Mononuclear cell (primary cell): ENCODE results near the gene CHRNB1. TPM values are rescaled to one million over a fixed set of nuclear protein-coding genes. Genes with fewer than 3 reads are reported as not detected.

Experiments used
- H3K27me3 ChIP-seq: 2 replicates; pipeline ENCODE4 v1.6.0; 2011; ENCODE audit warnings: low read length, control low read depth; ENCODE audit not compliant: insufficient read depth
- H3K4me1 ChIP-seq: 2 replicates; pipeline ENCODE4 v1.5.1; 2011; ENCODE audit warnings: mild to moderate bottlenecking, low read length, control low read depth; ENCODE audit not compliant: insufficient read depth
- H3K4me3 ChIP-seq: 2 replicates; pipeline ENCODE4 v1.5.1; 2011; ENCODE audit warnings: mild to moderate bottlenecking, low read length, moderate library complexity
- H3K9me3 ChIP-seq: 2 replicates; pipeline ENCODE4 v1.5.1; 2011; ENCODE audit warnings: low read depth, mild to moderate bottlenecking, control low read depth, low read length
- total RNA-seq: library from RNA; depleted of rRNA; stranded (reverse); fragments of >200 nt; gene quantifications from one replicate; pipeline ENCODE4 v1.2.3, GENCODE V29; 2012

Gene CHRNB1, protein sequence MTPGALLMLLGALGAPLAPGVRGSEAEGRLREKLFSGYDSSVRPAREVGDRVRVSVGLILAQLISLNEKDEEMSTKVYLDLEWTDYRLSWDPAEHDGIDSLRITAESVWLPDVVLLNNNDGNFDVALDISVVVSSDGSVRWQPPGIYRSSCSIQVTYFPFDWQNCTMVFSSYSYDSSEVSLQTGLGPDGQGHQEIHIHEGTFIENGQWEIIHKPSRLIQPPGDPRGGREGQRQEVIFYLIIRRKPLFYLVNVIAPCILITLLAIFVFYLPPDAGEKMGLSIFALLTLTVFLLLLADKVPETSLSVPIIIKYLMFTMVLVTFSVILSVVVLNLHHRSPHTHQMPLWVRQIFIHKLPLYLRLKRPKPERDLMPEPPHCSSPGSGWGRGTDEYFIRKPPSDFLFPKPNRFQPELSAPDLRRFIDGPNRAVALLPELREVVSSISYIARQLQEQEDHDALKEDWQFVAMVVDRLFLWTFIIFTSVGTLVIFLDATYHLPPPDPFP
- 3.3 TPM for total RNA-seq

DNA sequence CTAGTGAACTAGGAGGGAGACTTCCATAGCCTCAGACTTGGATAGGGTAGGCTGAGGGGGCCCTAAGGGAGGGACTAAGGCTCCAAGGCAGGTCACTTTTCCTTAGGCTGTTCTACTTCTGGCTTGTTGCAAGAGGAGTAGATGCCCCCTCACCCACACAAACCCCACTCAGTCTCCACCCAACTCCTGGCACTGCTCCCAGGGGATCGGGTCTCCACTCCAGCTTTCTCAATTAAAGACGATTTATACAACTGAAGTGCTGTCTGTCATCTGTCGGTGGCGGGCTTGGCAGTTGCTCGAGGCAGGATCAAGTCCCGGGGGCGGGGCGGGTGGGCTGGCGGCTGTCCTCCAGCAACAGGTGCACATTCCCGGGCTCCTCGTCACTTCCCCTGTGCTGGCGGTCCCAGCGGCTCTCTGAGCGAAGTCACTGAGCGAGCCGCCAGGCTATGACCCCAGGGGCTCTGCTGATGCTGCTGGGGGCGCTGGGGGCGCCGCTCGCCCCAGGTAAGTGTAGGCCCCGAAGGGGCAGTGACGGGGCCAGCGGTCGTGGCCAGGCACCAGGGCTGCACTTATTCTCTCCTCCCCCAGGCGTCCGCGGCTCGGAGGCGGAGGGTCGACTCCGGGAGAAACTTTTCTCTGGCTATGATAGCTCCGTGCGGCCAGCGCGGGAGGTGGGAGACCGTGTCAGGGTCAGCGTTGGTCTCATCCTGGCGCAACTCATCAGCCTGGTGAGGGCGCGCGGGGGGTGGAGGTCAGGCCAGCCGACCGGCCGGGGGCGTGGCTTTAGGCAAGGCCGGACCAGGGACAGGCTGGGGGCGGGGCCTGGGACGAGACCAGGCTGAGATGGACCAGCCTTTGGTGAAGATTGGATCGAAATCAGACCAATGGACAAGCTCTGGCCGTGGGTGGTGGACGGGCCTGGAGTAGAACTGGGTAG is at the start of gene CHRNB1:
Gene CHRNB1 (plus strand): TSS at position 380 of the 937 bp plus-strand sequence. CDS start 67 bp downstream, at position 447.
- H3K4me1 ChIP-seq = peaks cover 34% of the 10 kb centered on the region
- H3K27me3 ChIP-seq = peaks cover 62% of the 10 kb centered on the region
- no peak within 1 kb of the TSS for H3K4me3 ChIP-seq
- no peaks in the 10 kb centered on the region for H3K9me3 ChIP-seq

DNA sequence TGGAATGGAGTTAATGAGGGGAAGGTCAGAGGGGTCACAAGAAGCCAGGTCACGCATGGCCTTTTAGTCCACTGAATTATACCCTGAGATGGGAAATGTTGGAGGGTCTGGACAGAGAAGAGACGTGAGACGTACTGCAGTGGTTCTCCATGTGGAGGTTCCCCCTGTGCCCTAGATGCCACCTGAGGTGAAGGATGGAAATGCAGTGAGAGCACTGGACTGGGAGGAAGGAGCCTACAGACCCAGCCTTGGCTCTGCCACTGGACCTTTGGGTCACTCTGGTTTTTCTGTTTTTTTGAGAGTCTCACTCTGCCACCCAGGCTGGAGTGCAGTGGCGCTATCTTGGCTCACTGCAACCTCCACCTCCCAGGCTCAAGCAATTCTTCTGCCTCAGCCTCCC is 48.7 kb upstream of the CHRNB1 start:
- Histone ChIP-seq H3K9me3 (no peaks in the 10 kb centered on the region), H3K4me3 (no peak overlapping the region), H3K4me1 (peaks cover 24% of the 10 kb centered on the region), H3K27me3 (no peaks in the 10 kb centered on the region)

DNA sequence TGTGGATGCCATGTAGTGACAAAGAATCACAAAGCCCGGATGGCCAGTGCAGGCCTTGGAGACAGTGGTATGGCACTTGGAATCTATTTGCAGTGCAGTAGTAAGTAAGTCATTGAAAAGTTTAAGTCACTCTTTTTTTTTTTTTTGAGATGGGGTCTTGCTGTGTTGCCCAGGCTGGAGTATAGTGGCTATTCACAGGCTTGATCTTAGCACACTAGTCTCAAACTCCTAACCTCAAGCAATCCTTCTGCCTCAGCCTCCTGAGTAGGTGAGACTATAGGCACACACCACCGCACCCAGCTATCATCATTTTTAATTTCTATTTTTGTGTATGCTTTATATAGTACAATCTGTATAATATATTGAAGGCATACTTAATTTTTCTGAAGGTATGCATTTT is 46.2 kb upstream of the CHRNB1 start:
- no peaks in the 10 kb centered on the region for H3K27me3 ChIP-seq
- H3K4me1 ChIP-seq = peaks cover 20% of the 10 kb centered on the region
- H3K9me3 ChIP-seq = no peaks in the 10 kb centered on the region
- no peak overlapping the region for H3K4me3 ChIP-seq

DNA sequence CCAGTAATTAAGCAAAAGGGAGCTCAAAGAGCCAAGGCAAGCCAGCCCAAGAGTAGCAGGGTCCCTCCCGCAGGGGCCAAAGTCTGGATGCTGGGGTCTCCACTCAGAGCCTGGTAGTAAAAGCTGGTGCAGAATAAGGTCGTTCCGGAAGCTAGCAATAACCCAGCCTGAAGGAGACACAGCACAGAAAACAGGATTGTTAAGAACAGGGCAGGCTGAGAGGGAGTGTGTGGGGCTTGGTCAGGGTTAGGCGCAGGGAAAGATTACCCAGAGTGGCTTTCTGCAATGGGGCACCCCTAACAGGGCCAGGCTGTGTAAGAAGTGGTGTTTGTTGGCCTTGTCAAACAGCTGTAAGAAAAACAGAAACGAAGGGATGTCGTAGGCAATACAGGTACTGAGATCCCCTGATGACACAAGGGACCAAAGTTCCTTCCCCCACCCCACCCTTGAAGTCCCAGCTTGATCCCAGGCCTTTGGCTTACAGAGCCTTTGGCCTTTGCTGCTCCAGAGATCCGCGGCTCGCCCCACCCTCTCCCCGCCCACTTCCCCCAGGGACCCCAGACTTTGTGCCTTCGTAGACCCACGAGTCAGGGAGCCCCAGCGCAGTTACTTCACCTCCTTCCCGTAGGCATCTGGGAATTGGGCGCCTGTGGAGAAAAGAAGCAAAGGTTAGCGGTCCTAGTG is 41.7 kb upstream of the CHRNB1 start:
- H3K4me3 ChIP-seq = peak overlapping the region; percentile 67

DNA sequence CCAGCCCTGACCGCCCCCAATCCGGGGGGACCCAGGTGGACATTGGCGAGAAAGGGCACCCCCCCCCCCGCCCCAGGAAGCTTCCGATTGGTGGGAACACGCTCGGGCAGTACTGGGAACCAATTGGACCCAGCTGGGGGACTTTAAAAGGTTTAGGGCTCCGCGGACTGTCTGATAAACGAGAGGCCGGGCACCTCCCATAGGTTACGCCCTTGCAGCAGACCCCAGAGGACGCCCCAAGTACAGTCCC is 41.2 kb upstream of the CHRNB1 start:
- Histone ChIP-seq H3K9me3 (no peaks in the 10 kb centered on the region), H3K4me1 (peaks cover 18% of the 10 kb centered on the region), H3K27me3 (peaks cover 2% of the 10 kb centered on the region), H3K4me3 (peak overlapping the region; percentile 67)

More for the DNA sequence above, 41.7 kb upstream of the CHRNB1 start:
- Histone ChIP-seq H3K4me1 (peaks cover 18% of the 10 kb centered on the region), H3K9me3 (no peaks in the 10 kb centered on the region), H3K27me3 (peaks cover 2% of the 10 kb centered on the region)

DNA sequence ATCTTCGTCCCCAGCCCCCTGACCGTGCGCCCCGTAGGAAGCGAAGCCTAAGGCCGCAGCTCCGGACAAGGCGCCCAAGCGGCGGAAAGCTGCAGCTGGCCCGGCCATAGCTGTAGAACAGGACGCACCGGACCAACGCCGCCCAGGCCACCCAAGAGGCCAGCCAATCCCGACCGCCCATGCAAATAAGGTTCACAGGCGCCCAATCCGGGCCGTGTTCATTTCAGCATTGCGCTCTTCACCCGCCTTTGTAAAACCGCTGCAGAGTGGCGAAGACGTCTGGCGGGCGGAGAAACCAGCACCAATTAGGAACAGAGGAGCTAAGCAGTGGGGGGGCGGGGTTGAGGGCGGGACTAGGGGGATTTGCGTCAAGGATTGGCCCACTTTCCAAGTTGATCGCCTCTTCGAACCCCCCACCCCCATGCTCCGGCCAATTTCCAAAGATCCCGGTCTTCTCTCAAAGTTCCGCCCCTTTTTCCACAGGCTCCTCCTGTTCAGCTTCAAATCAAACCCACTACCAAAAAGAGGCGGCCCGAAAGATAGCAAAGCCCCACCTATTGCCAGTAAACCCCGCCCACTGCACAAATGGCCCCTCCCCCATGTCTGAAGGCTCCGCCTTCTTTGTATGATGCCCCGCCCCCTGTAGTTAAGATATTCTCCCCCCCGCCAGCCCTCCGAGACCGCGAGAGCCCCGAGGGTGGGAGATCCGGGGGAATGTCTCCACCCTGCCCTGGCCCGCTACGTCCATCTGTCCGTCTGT is 40.7 kb upstream of the CHRNB1 start, which contains the start of gene TMEM256:
Gene TMEM256 (minus strand): TSS at position 121 of the 760 bp plus-strand sequence. CDS start 13 bp downstream, at position 108.
- Histone ChIP-seq H3K27me3 (peaks cover 2% of the 10 kb centered on the region), H3K4me1 (peaks cover 18% of the 10 kb centered on the region), H3K9me3 (no peaks in the 10 kb centered on the region), H3K4me3 (peak within 1 kb of the TSS; percentile 67)

DNA sequence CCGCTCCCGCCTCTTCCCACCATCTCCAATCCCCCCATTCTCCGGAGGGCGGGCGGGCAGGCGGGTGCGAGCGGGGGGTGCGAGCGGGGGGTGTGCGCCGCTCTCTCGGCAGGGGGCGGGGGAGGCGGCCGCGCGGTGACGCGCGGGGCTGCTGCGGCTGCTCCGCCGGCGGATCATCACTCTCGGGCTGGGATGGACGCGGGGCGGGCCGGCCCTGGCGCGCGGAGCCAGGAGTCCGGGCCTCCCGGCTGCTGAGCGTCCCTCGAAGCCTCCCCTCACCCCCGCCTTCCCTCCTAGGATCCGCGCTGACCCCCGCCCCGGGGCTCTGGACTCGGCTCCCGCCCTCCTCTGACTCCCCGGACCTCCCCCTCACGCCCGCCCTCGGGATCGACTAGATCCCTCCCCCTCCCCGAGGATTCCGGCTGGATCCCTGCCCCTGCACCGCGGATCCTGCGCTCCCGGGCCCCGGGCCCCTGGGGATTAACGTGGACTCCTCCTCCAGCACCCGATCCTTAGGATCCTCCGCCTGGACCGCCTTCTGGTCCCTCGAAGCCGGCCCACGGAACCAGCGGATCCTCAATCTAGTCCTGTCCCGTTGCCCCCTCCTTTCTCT is 40.0 kb upstream of the CHRNB1 start:
- Histone ChIP-seq H3K4me1 (peaks cover 18% of the 10 kb centered on the region), H3K27me3 (peaks cover 2% of the 10 kb centered on the region), H3K9me3 (no peaks in the 10 kb centered on the region), H3K4me3 (peak overlapping the region; percentile 67)

DNA sequence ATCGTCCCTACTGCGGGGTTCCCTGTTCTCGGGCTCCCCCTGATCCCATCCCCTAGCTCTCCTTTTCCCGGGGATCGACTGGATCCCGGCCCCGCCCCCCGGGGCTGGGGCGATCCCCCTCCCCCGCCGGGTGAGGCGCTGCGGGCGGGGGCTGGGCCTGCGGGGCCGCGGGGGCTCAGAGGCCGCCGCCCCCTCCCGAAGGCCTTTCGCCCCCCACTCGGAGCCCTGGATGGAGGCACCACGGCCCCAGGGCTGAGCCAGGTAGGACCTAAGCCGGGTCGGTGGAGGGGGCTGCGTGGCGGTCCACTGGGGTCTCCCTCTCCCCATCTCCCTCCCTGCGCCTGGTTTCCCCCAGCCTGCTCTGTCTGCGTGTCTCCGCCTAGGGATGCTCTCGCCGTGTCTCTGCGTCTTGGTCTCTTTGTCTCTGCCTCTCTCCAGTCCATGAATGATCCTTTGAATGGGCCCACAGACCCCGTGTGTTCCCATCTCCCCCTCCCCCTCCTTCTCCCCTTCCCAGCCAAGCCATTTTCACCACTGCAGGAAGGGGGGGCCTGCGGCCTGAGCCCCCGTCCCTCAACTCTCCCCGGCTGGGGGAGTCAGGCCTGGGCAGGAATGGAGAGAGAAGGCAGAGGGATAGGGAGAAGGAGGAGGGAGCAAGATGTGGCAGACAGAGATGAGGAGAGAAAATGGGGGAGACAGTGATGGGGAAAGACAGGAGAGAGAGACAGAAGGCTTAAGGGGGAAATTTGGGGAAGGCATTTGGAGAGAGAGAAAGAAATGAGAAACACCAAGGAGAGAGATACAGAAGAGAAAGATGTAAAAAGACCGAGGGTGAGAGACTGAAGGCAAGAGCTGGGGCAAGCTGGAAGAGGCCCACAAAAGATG is 39.3 kb upstream of the CHRNB1 start:
- no peak overlapping the region for H3K4me3 ChIP-seq
- no peaks in the 10 kb centered on the region for H3K9me3 ChIP-seq
- H3K4me1 ChIP-seq = peaks cover 18% of the 10 kb centered on the region
- H3K27me3 ChIP-seq = peaks cover 2% of the 10 kb centered on the region

DNA sequence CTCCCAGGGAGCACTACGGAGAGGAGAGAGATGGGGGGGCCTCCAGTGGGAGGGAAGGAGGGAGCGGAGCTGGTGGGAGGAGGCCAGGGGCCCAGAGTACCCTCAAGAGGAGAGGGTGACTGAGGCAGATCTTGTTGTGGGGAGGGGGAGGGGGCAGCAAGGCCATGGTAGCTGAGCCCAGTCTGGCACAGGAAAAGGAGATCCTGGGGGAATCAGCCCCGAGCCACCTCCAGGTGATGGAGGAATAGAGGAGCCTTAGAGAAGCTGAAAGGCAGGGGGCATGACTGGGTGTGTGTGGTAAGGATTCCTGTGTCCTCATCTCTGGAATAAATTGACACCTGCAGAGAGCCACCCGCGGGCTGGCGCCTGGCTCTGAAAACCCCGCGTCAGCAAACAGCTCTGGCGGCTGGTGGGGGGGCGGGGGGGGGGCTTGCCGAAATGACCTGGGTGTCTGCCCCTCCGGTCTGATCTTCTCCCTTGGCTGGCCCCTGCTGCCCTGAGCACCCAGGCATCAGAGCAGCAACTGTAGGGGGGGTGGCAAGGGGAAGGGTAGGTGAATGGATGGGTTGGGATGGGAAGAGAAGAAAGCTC is 38.5 kb upstream of the CHRNB1 start:
- Histone ChIP-seq H3K27me3 (peaks cover 2% of the 10 kb centered on the region), H3K4me1 (peaks cover 18% of the 10 kb centered on the region), H3K4me3 (no peak overlapping the region), H3K9me3 (no peaks in the 10 kb centered on the region)

DNA sequence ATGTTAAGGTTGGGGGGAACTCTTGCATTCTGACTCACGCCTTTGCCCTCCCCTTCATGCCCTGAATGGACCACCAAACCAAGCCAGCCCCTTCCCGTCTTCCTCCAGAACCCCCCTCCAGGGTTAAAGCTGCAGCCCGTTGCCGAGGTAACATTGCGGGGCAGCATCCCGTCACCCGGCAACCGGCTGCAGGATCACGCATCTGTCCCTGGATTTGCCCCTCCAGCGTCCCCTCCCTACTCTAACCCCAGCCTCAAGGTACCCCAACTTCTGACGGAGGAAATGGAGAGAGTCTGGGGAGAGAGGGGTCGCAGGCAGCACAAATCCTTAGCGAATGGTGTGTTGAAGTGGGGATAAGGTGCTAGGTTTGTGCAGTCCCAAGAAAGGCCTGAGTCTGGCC is 37.8 kb upstream of the CHRNB1 start:
- peaks cover 2% of the 10 kb centered on the region for H3K27me3 ChIP-seq
- no peaks in the 10 kb centered on the region for H3K9me3 ChIP-seq
- H3K4me3 ChIP-seq = no peak overlapping the region
- peaks cover 18% of the 10 kb centered on the region for H3K4me1 ChIP-seq

DNA sequence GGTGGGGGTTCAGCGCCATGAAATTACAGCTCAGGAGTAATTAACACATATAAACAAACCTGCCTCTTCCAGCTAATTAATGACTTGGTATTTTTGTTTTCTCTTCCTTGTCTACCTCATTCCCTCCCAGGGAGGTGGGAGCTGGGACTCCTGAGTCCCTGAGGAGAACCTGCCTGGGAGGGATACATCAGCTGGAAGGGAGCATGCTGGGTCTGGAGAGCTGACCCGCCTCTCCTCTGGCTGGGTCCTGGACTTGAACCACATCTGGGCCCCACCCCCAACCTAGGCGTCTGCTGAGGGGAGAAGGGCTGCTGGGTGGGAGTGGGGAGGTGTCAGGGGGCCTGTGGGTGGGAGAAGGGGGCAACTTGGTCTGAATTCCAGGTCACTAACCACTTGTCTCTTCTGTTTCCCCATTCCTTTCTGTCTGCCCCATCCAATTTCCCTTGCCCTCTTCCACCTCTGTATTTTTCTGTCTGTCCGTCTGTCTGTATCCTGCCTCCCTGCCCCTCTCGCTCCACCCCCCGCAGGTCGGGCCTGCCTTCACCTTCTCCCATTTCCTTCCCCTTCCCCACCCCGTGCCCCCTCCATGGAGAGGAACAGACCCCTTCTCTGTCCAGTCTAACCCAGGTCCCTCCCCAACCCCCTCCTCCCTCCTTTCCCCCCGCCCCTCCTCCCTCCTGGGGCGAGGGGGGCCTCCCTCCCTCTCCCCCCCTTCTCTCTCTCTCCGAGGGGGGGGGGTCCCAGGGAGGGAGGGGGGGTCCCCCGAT is 37.2 kb upstream of the CHRNB1 start, which contains the start of gene NLGN2:
Gene NLGN2 (plus strand): TSS at position 361 of the 767 bp plus-strand sequence. CDS start 411 bp downstream, outside the sequence.
- Histone ChIP-seq H3K4me1 (peaks cover 17% of the 10 kb centered on the region), H3K9me3 (no peaks in the 10 kb centered on the region), H3K27me3 (peaks cover 2% of the 10 kb centered on the region), H3K4me3 (no peak within 1 kb of the TSS)

DNA sequence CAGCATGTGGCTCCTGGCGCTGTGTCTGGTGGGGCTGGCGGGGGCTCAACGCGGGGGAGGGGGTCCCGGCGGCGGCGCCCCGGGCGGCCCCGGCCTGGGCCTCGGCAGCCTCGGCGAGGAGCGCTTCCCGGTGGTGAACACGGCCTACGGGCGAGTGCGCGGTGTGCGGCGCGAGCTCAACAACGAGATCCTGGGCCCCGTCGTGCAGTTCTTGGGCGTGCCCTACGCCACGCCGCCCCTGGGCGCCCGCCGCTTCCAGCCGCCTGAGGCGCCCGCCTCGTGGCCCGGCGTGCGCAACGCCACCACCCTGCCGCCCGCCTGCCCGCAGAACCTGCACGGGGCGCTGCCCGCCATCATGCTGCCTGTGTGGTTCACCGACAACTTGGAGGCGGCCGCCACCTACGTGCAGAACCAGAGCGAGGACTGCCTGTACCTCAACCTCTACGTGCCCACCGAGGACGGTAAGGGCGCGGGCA is 36.6 kb upstream of the CHRNB1 start:
- H3K4me3 ChIP-seq = no peak overlapping the region
- no peaks in the 10 kb centered on the region for H3K9me3 ChIP-seq
- H3K27me3 ChIP-seq = peaks cover 2% of the 10 kb centered on the region
- H3K4me1 ChIP-seq = peaks cover 11% of the 10 kb centered on the region
